HG03103 (cell line): Measurements from ENCODE around the gene DLGAP5.

Source experiments
- ATAC-seq: cut with Tn5 transposase; IDR thresholded peaks from one replicate; pipeline ENCODE4 v1.9.1; 2021; ENCODE audit warnings: low read depth; ENCODE audit not compliant: unreplicated experiment

Gene DLGAP5

GRCh38 chr14:55131370-55132137 is 59.8 kb downstream of the DLGAP5 start:
- ATAC-seq, result no peak

GRCh38 chr14:55130196-55130550 is 61.2 kb downstream of the DLGAP5 start:
- ATAC-seq, result no peak

- ATAC-seq, result peak; percentile 54
Measured at GRCh38 chr14:55129428-55130195, 61.8 kb downstream of the DLGAP5 start.

- peak; percentile 59 for ATAC-seq
Measured at GRCh38 chr14:55129086-55129427, 62.3 kb downstream of the DLGAP5 start, which contains the start of gene LGALS3. LGALS3 (plus strand) TSS chr14:55129252; CDS start chr14:55137374, 8,122 bp downstream.

GRCh38 chr14:55128386-55129085 is 62.8 kb downstream of the DLGAP5 start:
- no peak for ATAC-seq

- ATAC-seq, result no peak
Measured at GRCh38 chr14:55127460-55127951, 63.9 kb downstream of the DLGAP5 start.

GRCh38 chr14:55126932-55127459 is 64.4 kb downstream of the DLGAP5 start:
- no peak for ATAC-seq

- no peak for ATAC-seq
Measured at GRCh38 chr14:55126034-55126433, 65.4 kb downstream of the DLGAP5 start.

- no peak for ATAC-seq
Measured at GRCh38 chr14:55125403-55125802, 66.0 kb downstream of the DLGAP5 start.

GRCh38 chr14:55124774-55125386 is 66.5 kb downstream of the DLGAP5 start:
- ATAC-seq, result no peak

GRCh38 chr14:55123852-55124639 is 67.3 kb downstream of the DLGAP5 start:
- ATAC-seq, result no peak

GRCh38 chr14:55123101-55123500 is 68.3 kb downstream of the DLGAP5 start:
- ATAC-seq, result no peak

GRCh38 chr14:55122440-55122986 is 68.9 kb downstream of the DLGAP5 start:
- no peak for ATAC-seq

GRCh38 chr14:55121628-55122439 is 69.6 kb downstream of the DLGAP5 start:
- no peak for ATAC-seq

- ATAC-seq, result no peak
Measured at GRCh38 chr14:55120571-55121495, 70.6 kb downstream of the DLGAP5 start.

- ATAC-seq, result no peak
Measured at GRCh38 chr14:55118761-55119160, 72.6 kb downstream of the DLGAP5 start.

GRCh38 chr14:55117803-55118441 is 73.5 kb downstream of the DLGAP5 start:
- no peak for ATAC-seq
